NCI-H460 (cell line): ENCODE data around the gene TBX5. TPM values are rescaled to one million over a fixed set of nuclear protein-coding genes. Genes with fewer than 3 reads are reported as not detected.
"Not testable (repeated sequence)": the region's sequence is repeated elsewhere in the genome, so short reads cannot be mapped to it uniquely, and the experiment has no call there.

Source experiments
- DNase-seq: peaks from one replicate; pipeline ENCODE4 v3.0.0-alpha.2; 2016; ENCODE audit warnings: low read depth; ENCODE audit errors: extremely low read depth
- total RNA-seq: library from RNA; depleted of rRNA; stranded (reverse); fragments of >200 nt; shearing (Covaris generic); gene quantifications from 2 replicates; pipeline ENCODE4 v1.2.3, GENCODE V29; 2014

Gene TBX5
- total RNA-seq, 1 experiment from 2014 or later = not detected

GRCh38 chr12:114393569-114393968, 12.4 kb downstream of the TBX5 start:
- no peak for DNase-seq

GRCh38 chr12:114392909-114393308, 13.0 kb downstream of the TBX5 start:
- no peak for DNase-seq

GRCh38 chr12:114391088-114391487, 14.9 kb downstream of the TBX5 start:
- DNase-seq = no peak

GRCh38 chr12:114384739-114385138, 21.2 kb downstream of the TBX5 start:
- no peak for DNase-seq

GRCh38 chr12:114381177-114381576, 24.8 kb downstream of the TBX5 start:
- no peak for DNase-seq

- DNase-seq = no peak
Measured at GRCh38 chr12:114371733-114372132, 34.2 kb downstream of the TBX5 start.

- no peak for DNase-seq
Measured at GRCh38 chr12:114371250-114371649, 34.7 kb downstream of the TBX5 start.

- DNase-seq = no peak
Measured at GRCh38 chr12:114368685-114369452, 37.1 kb downstream of the TBX5 start.

GRCh38 chr12:114361992-114362391, 44.0 kb downstream of the TBX5 start:
- no peak for DNase-seq

- no peak for DNase-seq
Measured at GRCh38 chr12:114361545-114361944, 44.4 kb downstream of the TBX5 start.

GRCh38 chr12:114360485-114360884, 45.5 kb downstream of the TBX5 start:
- DNase-seq = no peak

GRCh38 chr12:114355389-114356088, 50.4 kb downstream of the TBX5 start:
- DNase-seq = no peak

- DNase-seq = not testable (repeated sequence)
Measured at GRCh38 chr12:114349239-114349638, 56.7 kb downstream of the TBX5 start.

GRCh38 chr12:114347861-114348260, 58.1 kb downstream of the TBX5 start:
- DNase-seq = no peak

GRCh38 chr12:114344831-114345230, 61.1 kb downstream of the TBX5 start:
- no peak for DNase-seq

GRCh38 chr12:114344303-114344663, 61.7 kb downstream of the TBX5 start:
- no peak for DNase-seq

GRCh38 chr12:114343585-114344302, 62.2 kb downstream of the TBX5 start:
- DNase-seq = no peak

- no peak for DNase-seq
Measured at GRCh38 chr12:114342656-114343055, 63.3 kb downstream of the TBX5 start.

- no peak for DNase-seq
Measured at GRCh38 chr12:114341635-114342034, 64.3 kb downstream of the TBX5 start.

- no peak for DNase-seq
Measured at GRCh38 chr12:114340231-114340630, 65.7 kb downstream of the TBX5 start.

GRCh38 chr12:114339626-114340025, 66.3 kb downstream of the TBX5 start:
- DNase-seq = no peak

- DNase-seq = no peak
Measured at GRCh38 chr12:114335607-114336006, 70.3 kb downstream of the TBX5 start.
